ENCODE data around the gene VILL. TPM values are rescaled to one million over a fixed set of nuclear protein-coding genes. Genes with fewer than 3 reads are reported as not detected.

VILL gene
- total RNA-seq, 3 donors from 2014 or later = 11.0 to 17.4 (median 15.4) TPM

DNA sequence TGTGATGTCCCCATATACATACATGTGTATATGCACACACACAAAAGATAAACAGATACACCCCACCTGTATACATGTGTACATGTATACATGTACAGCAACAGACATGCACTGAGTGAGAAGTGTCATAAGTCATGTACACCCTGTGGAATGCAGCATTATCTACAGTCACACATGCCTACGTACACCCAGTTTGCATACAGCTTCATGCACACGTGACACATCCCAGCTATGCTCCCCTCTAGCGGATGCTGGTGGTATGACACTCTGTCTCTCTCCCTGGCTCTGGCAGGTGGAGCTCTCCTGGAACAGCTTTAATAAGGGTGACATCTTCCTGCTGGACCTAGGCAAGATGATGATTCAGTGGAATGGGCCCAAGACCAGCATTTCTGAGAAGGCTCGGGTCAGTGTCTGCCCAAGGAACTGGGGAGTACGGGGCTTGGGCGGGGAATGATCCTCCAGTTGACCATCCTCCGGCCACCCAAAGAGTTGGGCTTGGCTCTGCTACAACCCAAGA, 6.3 kb downstream of the VILL start:
- no peaks in the 10 kb centered on the region for H3K36me3 ChIP-seq
- DNase-seq (ENCODE audit: low spot score in 2 of 2) = peak; percentile 70 to 82
- no peaks in the 10 kb centered on the region for H3K9me3 ChIP-seq
- no peak overlapping the region for H3K4me3 ChIP-seq
- H3K27ac ChIP-seq = peak overlapping the region in 1 of 2 donors; percentile 95
- H3K4me1 ChIP-seq = peaks cover 7 to 12% of the 10 kb centered on the region in 2 donors
- intact Hi-C loops (cut with DNase I; ENCODE audit: low total_unique reads) = no loop called here
- H3K27me3 ChIP-seq = no peaks in the 10 kb centered on the region
- TF ChIP-seq POLR2AphosphoS5 (IDR thresholded peaks at IDR 0.05) = no peak
- TF ChIP-seq, protein P1, sequence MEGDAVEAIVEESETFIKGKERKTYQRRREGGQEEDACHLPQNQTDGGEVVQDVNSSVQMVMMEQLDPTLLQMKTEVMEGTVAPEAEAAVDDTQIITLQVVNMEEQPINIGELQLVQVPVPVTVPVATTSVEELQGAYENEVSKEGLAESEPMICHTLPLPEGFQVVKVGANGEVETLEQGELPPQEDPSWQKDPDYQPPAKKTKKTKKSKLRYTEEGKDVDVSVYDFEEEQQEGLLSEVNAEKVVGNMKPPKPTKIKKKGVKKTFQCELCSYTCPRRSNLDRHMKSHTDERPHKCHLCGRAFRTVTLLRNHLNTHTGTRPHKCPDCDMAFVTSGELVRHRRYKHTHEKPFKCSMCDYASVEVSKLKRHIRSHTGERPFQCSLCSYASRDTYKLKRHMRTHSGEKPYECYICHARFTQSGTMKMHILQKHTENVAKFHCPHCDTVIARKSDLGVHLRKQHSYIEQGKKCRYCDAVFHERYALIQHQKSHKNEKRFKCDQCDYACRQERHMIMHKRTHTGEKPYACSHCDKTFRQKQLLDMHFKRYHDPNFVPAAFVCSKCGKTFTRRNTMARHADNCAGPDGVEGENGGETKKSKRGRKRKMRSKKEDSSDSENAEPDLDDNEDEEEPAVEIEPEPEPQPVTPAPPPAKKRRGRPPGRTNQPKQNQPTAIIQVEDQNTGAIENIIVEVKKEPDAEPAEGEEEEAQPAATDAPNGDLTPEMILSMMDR (IDR thresholded peaks at IDR 0.05) = peak; percentile 85 to 98 (median 91)

DNA sequence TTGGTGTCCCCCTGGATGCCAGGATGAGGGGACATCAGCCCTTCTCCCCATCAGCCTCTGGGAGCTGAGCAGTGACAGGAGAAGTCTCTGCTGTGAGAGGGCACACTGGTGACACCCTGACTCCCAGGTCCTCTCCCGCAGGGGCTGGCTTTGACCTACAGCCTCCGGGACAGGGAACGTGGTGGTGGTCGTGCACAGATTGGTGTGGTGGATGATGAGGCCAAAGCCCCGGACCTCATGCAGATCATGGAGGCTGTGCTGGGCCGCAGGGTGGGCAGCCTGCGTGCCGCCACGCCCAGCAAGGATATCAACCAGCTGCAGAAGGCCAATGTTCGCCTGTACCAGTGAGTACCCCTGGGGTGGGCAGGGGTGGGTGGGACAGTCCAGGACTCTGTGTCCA, 6.8 kb downstream of the VILL start:
- TF ChIP-seq POLR2AphosphoS5 (IDR thresholded peaks at IDR 0.05) (no peak), POLR2A (IDR thresholded peaks at IDR 0.05) (no peak)
- TF ChIP-seq, protein P1 (IDR thresholded peaks at IDR 0.05) = no peak
- no peaks in the 10 kb centered on the region for H3K36me3 ChIP-seq
- H3K4me1 ChIP-seq = peaks cover 7 to 12% of the 10 kb centered on the region in 2 donors
- intact Hi-C loops (cut with DNase I; ENCODE audit: low total_unique reads) = no loop called here
- no peaks in the 10 kb centered on the region for H3K27me3 ChIP-seq
- peak overlapping the region in 1 of 2 donors; percentile 95 for H3K27ac ChIP-seq
- DNase-seq (ENCODE audit: low spot score in 2 of 2) = no peak
- no peak overlapping the region for H3K4me3 ChIP-seq
- H3K9me3 ChIP-seq = no peaks in the 10 kb centered on the region

DNA sequence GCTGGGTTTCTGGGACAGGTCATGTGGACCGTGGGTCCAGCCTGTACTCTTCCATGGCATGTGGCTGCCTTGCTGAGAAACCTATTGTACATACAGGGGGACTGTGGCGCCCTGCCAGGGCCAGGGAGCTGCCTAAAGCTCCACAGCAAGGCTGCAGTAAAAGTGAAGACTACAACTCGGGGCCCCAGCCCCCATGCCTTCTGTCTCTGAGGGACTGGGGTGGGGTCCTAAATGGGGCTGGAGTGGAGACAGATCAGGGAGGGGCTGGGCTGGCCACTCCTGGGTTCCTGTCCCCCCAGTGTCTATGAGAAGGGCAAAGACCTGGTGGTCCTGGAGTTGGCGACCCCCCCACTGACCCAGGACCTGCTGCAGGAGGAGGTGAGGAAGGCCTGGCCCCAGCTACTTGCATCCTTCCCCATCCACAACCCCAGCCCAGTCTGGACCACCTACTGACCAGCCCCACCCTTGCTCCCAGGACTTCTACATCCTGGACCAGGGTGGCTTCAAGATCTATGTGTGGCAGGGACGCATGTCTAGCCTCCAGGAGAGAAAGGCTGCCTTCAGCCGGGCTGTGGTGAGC, 7.3 kb downstream of the VILL start:
- DNase-seq (ENCODE audit: low spot score in 2 of 2) = no peak
- TF ChIP-seq, protein P1 (IDR thresholded peaks at IDR 0.05) = no peak
- no peak for TF ChIP-seq POLR2AphosphoS5 (IDR thresholded peaks at IDR 0.05)
- TF ChIP-seq POLR2A (IDR thresholded peaks at IDR 0.05) = no peak
- intact Hi-C loops (cut with DNase I; ENCODE audit: low total_unique reads) = no loop called here
- no peaks in the 10 kb centered on the region for H3K36me3 ChIP-seq
- H3K27me3 ChIP-seq = no peaks in the 10 kb centered on the region
- peak overlapping the region in 1 of 3 donors; percentile 72 for H3K4me3 ChIP-seq
- no peaks in the 10 kb centered on the region for H3K9me3 ChIP-seq
- peaks cover 7 to 13% of the 10 kb centered on the region in 2 donors for H3K4me1 ChIP-seq
- H3K27ac ChIP-seq = peak overlapping the region; percentile 91 to 95

DNA sequence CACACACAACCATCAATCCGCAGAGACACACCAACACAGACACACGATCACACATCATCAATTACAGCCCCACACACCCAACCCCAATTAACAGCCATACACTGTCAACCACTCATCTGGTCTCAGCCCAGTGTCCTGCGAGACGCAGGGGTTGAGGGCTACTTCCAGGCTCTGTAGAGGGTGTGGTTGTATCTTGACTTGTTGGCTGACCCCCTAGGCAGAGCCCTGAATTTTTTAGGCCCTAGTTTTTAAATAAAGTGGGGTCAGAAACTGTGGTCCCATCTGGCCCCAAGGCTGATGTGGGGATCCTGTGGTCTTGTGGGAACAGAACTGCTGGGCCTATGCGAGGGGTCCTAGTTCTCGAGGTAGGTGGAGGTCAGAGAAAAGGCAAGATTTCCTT, 9.2 kb downstream of the VILL start:
- no peak for TF ChIP-seq POLR2A (IDR thresholded peaks at IDR 0.05)
- TF ChIP-seq POLR2AphosphoS5 (IDR thresholded peaks at IDR 0.05) = no peak
- TF ChIP-seq, protein P1 (IDR thresholded peaks at IDR 0.05) = no peak
- DNase-seq (ENCODE audit: low spot score in 2 of 2) = no peak
- H3K36me3 ChIP-seq = no peaks in the 10 kb centered on the region
- peaks cover 12 to 27% of the 10 kb centered on the region in 2 donors for H3K4me1 ChIP-seq
- intact Hi-C loops (cut with DNase I; ENCODE audit: low total_unique reads) = no loop called here
- H3K27ac ChIP-seq = no peak overlapping the region
- no peak overlapping the region for H3K4me3 ChIP-seq
- H3K27me3 ChIP-seq = no peaks in the 10 kb centered on the region
- no peaks in the 10 kb centered on the region for H3K9me3 ChIP-seq

DNA sequence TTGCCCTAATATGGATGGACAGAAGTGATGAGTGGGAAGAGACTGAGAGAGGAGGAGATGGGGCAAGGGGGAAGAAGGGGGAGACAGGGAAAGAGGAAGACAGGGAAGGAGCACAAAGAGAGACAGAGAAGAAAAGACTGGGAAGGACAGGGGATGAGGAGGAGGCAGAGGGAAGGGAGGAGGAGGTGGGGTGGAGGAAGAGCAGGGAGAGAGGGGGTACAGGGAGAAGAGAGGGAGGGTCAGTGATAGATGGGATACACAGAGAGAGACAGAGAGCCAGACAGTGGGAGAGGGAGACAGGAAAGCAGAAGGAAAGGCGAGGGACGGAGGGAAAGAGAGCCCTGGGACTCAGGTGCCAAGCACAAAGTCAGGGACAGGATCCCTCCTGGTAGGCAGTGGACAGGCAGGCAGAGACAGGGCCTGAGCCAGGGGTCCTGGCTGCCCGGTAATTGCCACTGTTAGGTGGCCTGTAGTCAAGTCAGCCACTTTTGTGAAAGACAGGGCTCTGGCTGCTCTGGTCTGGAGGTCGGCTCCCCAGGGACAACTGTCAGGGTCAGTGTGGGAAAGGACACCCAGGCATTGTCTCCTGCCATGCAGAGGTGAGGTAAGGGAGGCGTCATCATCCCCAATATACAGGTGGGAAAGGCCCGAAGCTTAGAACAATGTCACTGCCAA, 9.8 kb downstream of the VILL start:
- H3K27ac ChIP-seq = no peak overlapping the region
- H3K27me3 ChIP-seq = no peaks in the 10 kb centered on the region
- intact Hi-C loops (cut with DNase I; ENCODE audit: low total_unique reads) = no loop called here
- H3K36me3 ChIP-seq = no peaks in the 10 kb centered on the region
- DNase-seq (ENCODE audit: low spot score in 2 of 2) = no peak
- H3K4me3 ChIP-seq = no peak overlapping the region
- TF ChIP-seq, protein P1 (IDR thresholded peaks at IDR 0.05) = no peak
- TF ChIP-seq POLR2AphosphoS5 (IDR thresholded peaks at IDR 0.05) = no peak
- no peak for TF ChIP-seq POLR2A (IDR thresholded peaks at IDR 0.05)
- H3K9me3 ChIP-seq = no peaks in the 10 kb centered on the region
- H3K4me1 ChIP-seq = peaks cover 13 to 32% of the 10 kb centered on the region in 2 donors
